ENCODE data around the gene FGFBP2. TPM values are rescaled to one million over a fixed set of nuclear protein-coding genes. Genes with fewer than 3 reads are reported as not detected.
A peak's percentile ranks its signal among the peaks of the same experiment; 100 is the strongest.

FGFBP2 gene
- total and polyA plus RNA-seq, 2 experiments from 2014 or later: 0.18 to 0.56 TPM

- TF ChIP-seq, protein P1, sequence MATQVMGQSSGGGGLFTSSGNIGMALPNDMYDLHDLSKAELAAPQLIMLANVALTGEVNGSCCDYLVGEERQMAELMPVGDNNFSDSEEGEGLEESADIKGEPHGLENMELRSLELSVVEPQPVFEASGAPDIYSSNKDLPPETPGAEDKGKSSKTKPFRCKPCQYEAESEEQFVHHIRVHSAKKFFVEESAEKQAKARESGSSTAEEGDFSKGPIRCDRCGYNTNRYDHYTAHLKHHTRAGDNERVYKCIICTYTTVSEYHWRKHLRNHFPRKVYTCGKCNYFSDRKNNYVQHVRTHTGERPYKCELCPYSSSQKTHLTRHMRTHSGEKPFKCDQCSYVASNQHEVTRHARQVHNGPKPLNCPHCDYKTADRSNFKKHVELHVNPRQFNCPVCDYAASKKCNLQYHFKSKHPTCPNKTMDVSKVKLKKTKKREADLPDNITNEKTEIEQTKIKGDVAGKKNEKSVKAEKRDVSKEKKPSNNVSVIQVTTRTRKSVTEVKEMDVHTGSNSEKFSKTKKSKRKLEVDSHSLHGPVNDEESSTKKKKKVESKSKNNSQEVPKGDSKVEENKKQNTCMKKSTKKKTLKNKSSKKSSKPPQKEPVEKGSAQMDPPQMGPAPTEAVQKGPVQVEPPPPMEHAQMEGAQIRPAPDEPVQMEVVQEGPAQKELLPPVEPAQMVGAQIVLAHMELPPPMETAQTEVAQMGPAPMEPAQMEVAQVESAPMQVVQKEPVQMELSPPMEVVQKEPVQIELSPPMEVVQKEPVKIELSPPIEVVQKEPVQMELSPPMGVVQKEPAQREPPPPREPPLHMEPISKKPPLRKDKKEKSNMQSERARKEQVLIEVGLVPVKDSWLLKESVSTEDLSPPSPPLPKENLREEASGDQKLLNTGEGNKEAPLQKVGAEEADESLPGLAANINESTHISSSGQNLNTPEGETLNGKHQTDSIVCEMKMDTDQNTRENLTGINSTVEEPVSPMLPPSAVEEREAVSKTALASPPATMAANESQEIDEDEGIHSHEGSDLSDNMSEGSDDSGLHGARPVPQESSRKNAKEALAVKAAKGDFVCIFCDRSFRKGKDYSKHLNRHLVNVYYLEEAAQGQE (IDR thresholded peaks at IDR 0.05; ENCODE audit: unreplicated experiment): no peak
- TF ChIP-seq, protein P2, sequence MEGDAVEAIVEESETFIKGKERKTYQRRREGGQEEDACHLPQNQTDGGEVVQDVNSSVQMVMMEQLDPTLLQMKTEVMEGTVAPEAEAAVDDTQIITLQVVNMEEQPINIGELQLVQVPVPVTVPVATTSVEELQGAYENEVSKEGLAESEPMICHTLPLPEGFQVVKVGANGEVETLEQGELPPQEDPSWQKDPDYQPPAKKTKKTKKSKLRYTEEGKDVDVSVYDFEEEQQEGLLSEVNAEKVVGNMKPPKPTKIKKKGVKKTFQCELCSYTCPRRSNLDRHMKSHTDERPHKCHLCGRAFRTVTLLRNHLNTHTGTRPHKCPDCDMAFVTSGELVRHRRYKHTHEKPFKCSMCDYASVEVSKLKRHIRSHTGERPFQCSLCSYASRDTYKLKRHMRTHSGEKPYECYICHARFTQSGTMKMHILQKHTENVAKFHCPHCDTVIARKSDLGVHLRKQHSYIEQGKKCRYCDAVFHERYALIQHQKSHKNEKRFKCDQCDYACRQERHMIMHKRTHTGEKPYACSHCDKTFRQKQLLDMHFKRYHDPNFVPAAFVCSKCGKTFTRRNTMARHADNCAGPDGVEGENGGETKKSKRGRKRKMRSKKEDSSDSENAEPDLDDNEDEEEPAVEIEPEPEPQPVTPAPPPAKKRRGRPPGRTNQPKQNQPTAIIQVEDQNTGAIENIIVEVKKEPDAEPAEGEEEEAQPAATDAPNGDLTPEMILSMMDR (conservative IDR thresholded peaks at IDR 0.05; ENCODE audit: low read depth in 2 of 2): no peak
- TF ChIP-seq ZNF114 (CRISPR knock-in tag; IDR thresholded peaks at IDR 0.05): no peak
- no peak for TF ChIP-seq CREB1 (CRISPR knock-in tag; IDR thresholded peaks at IDR 0.05; ENCODE audit: low read depth)
- no peak for TF ChIP-seq EZH2phosphoT487 (IDR thresholded peaks at IDR 0.05; ENCODE audit: unreplicated experiment)
- TF ChIP-seq JUNB (IDR thresholded peaks at IDR 0.05; ENCODE audit: unreplicated experiment): no peak
- TF ChIP-seq EZH2 (IDR thresholded peaks at IDR 0.05; ENCODE audit: low read depth, unreplicated experiment): no peak
These were observed 11.2 kb downstream of the FGFBP2 start (continued) for GRCh38 chr4:15951781-15952180.

GRCh38 chr4:15948826-15949225 is 14.1 kb downstream of the FGFBP2 start:
- Histone ChIP-seq H3K27me3 (ENCODE audit: insufficient read depth) (no peaks in the 10 kb centered on the region), H3K4me1 (ENCODE audit: insufficient read depth) (no peaks in the 10 kb centered on the region), H3K36me3 (ENCODE audit: insufficient read depth) (0 out of 2 replicates have a peak, but pooled peaks cover 3% of the 10 kb centered on the region), H3F3A (replicated peaks; ENCODE audit: low read depth) (no peaks in the 10 kb centered on the region), H4K20me1 (replicated peaks; ENCODE audit: insufficient read depth) (no peaks in the 10 kb centered on the region), H3K4me3 (no peak overlapping the region), H3K9me2 (ENCODE audit: insufficient read depth) (peaks cover 23% of the 10 kb centered on the region), H3K4me2 (no peak overlapping the region), H2AFZ (peak overlapping the region; percentile 32; the same call in 1 of the 2 replicates), H3K79me2 (replicated peaks; ENCODE audit: insufficient read depth) (no peaks in the 10 kb centered on the region), H3K27ac (ENCODE audit: low read depth) (no peak overlapping the region)
- Mint-ChIP-seq H3K9me3 (peaks cover 6% of the 10 kb centered on the region; the same call in 2 of the 3 replicates), H3K36me3 (ENCODE audit: low read depth) (peaks cover 3% of the 10 kb centered on the region; the same call in 1 of the 3 replicates), H3K4me1 (no peaks in the 10 kb centered on the region), H3K27ac (no peak overlapping the region), H3K4me3 (no peak overlapping the region), H3K27me3 (ENCODE audit: insufficient read depth, low read depth, poor library complexity) (peaks cover 6% of the 10 kb centered on the region)
- DNase-seq (ENCODE audit: low spot score) (no peak), ATAC-seq (no peak)
- TF ChIP-seq JUNB (IDR thresholded peaks at IDR 0.05; ENCODE audit: unreplicated experiment) (no peak), NANOG (IDR thresholded peaks at IDR 0.05; ENCODE audit: borderline replicate concordance) (no peak), POLR2AphosphoS5 (IDR thresholded peaks at IDR 0.05; ENCODE audit: low read depth) (no peak), EZH2 (IDR thresholded peaks at IDR 0.05; ENCODE audit: low read depth, unreplicated experiment) (no peak), ZNF331 (CRISPR knock-in tag; IDR thresholded peaks at IDR 0.05; ENCODE audit: low read depth) (no peak)
- TF ChIP-seq, protein P2 (conservative IDR thresholded peaks at IDR 0.05; ENCODE audit: low read depth in 2 of 2): no peak
- TF ChIP-seq, protein P3, sequence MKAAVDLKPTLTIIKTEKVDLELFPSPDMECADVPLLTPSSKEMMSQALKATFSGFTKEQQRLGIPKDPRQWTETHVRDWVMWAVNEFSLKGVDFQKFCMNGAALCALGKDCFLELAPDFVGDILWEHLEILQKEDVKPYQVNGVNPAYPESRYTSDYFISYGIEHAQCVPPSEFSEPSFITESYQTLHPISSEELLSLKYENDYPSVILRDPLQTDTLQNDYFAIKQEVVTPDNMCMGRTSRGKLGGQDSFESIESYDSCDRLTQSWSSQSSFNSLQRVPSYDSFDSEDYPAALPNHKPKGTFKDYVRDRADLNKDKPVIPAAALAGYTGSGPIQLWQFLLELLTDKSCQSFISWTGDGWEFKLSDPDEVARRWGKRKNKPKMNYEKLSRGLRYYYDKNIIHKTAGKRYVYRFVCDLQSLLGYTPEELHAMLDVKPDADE (IDR thresholded peaks at IDR 0.05): no peak
